HG03175 (cell line): ENCODE results near the gene FDPS.
"Not testable (repeated sequence)": the region's sequence is repeated elsewhere in the genome, so short reads cannot be mapped to it uniquely, and the experiment has no call there.

Experiments
- ATAC-seq: cut with Tn5 transposase; IDR thresholded peaks from one replicate; pipeline ENCODE4 v1.9.1; 2021; ENCODE audit warnings: mild to moderate bottlenecking, moderate library complexity; ENCODE audit not compliant: unreplicated experiment

Gene FDPS

GRCh38 chr1:155285063-155285462 is 23.6 kb upstream of the FDPS start:
- ATAC-seq, result no peak

- ATAC-seq, result no peak
Measured at GRCh38 chr1:155285631-155286044, 23.0 kb upstream of the FDPS start.

GRCh38 chr1:155286544-155286943 is 22.1 kb upstream of the FDPS start:
- ATAC-seq, result no peak

GRCh38 chr1:155287987-155288543 is 20.6 kb upstream of the FDPS start:
- no peak for ATAC-seq

GRCh38 chr1:155291006-155291405 is 17.7 kb upstream of the FDPS start:
- ATAC-seq, result not testable (repeated sequence)

- ATAC-seq, result no peak
Measured at GRCh38 chr1:155293086-155293749, 15.4 kb upstream of the FDPS start.

GRCh38 chr1:155294520-155295182 is 14.0 kb upstream of the FDPS start:
- no peak for ATAC-seq

- no peak for ATAC-seq
Measured at GRCh38 chr1:155295183-155295941, 13.3 kb upstream of the FDPS start.

GRCh38 chr1:155295942-155296267 is 12.8 kb upstream of the FDPS start:
- no peak for ATAC-seq

GRCh38 chr1:155296661-155297060 is 12.0 kb upstream of the FDPS start:
- no peak for ATAC-seq

- ATAC-seq, result no peak
Measured at GRCh38 chr1:155297384-155297783, 11.3 kb upstream of the FDPS start.

- no peak for ATAC-seq
Measured at GRCh38 chr1:155300024-155300423, 8.6 kb upstream of the FDPS start.

GRCh38 chr1:155300553-155301329 is 7.9 kb upstream of the FDPS start:
- ATAC-seq, result no peak

- ATAC-seq, result no peak
Measured at GRCh38 chr1:155301342-155301841, 7.3 kb upstream of the FDPS start, which contains the start of gene PKLR. PKLR (minus strand) TSS chr1:155301438; CDS start chr1:155301395, 43 bp downstream.

- ATAC-seq, result no peak
Measured at GRCh38 chr1:155304558-155305063, 4.1 kb upstream of the FDPS start.

- no peak for ATAC-seq
Measured at GRCh38 chr1:155305881-155306391, 2.7 kb upstream of the FDPS start.

- ATAC-seq, result no peak
Measured at GRCh38 chr1:155307247-155307740, 1.4 kb upstream of the FDPS start.

GRCh38 chr1:155309423-155310021 is 856 bp downstream of the FDPS start:
- no peak for ATAC-seq

- no peak for ATAC-seq
Measured at GRCh38 chr1:155313261-155313660, 4.6 kb downstream of the FDPS start.

GRCh38 chr1:155316922-155317321 is 8.3 kb downstream of the FDPS start:
- no peak for ATAC-seq
